PC-3 (cell line): Measurements from ENCODE around the gene FAF2.

ENCODE experiments used
- CTCF ChIP-seq: fragments of 300-600 bp; sonication (generic); conservative IDR thresholded peaks from 2 replicates; pipeline ENCODE4 v1.5.1; 2017; ENCODE audit warnings: antibody characterized with exemption, low read depth, mild to moderate bottlenecking, low read length
- EZH2phosphoT487 ChIP-seq: fragments of 300-600 bp; sonication (generic); IDR thresholded peaks from 2 replicates; pipeline ENCODE4 v1.6.1; 2018; ENCODE audit warnings: mild to moderate bottlenecking, antibody characterized with exemption, low read length, borderline replicate concordance

GRCh38 chr5:176420972-176421544 is 27.1 kb upstream of the FAF2 start:
- no peak for TF ChIP-seq CTCF
- TF ChIP-seq EZH2phosphoT487: no peak
